MM.1S (cell line): ENCODE data around the gene MYO16.

Experiments
- EZH2 ChIP-seq: fragments of 300-600 bp; sonication (generic); optimal IDR thresholded peaks from 2 replicates; pipeline ENCODE3; 2017; ENCODE audit warnings: low read depth, mild to moderate bottlenecking, antibody characterized with exemption, low read length, mixed read lengths
- TF ChIP-seq, protein P1 (sequence below): fragments of 300-600 bp; sonication (generic); IDR thresholded peaks from 2 replicates; pipeline ENCODE4 v1.5.1; 2016; ENCODE audit warnings: antibody characterized with exemption, low read length, mixed read lengths

DNA sequence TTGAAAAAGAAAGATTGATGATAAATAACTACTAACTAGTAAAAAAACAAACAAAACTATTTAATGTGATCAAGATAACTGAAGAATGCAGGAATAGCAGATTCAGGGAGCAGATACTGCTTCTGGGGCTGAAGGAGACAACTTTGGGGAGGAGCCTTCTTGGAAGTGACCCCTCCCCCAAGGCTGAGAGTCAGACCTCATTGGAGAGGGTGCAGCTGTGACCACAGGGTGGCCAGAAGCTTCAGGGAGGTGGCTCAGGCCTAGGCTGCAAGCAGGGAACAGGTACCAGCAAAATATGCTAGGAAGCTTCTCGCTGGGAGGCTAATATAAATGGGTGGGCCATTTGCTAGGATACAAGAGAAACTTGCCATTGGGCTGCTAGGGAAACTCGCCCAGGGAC is 149.9 kb downstream of the MYO16 start:
- TF ChIP-seq EZH2 = no peak
- TF ChIP-seq, protein P1, sequence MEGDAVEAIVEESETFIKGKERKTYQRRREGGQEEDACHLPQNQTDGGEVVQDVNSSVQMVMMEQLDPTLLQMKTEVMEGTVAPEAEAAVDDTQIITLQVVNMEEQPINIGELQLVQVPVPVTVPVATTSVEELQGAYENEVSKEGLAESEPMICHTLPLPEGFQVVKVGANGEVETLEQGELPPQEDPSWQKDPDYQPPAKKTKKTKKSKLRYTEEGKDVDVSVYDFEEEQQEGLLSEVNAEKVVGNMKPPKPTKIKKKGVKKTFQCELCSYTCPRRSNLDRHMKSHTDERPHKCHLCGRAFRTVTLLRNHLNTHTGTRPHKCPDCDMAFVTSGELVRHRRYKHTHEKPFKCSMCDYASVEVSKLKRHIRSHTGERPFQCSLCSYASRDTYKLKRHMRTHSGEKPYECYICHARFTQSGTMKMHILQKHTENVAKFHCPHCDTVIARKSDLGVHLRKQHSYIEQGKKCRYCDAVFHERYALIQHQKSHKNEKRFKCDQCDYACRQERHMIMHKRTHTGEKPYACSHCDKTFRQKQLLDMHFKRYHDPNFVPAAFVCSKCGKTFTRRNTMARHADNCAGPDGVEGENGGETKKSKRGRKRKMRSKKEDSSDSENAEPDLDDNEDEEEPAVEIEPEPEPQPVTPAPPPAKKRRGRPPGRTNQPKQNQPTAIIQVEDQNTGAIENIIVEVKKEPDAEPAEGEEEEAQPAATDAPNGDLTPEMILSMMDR = no peak
